Measurements from ENCODE around the gene CCDC120. TPM values are rescaled to one million over a fixed set of nuclear protein-coding genes. Genes with fewer than 3 reads are reported as not detected.
A peak's percentile ranks its signal among the peaks of the same experiment; 100 is the strongest.

The CCDC120 gene
- total RNA-seq, 4 donors from 2014 or later: 1.2 to 5.1 (median 2.9) TPM

DNA sequence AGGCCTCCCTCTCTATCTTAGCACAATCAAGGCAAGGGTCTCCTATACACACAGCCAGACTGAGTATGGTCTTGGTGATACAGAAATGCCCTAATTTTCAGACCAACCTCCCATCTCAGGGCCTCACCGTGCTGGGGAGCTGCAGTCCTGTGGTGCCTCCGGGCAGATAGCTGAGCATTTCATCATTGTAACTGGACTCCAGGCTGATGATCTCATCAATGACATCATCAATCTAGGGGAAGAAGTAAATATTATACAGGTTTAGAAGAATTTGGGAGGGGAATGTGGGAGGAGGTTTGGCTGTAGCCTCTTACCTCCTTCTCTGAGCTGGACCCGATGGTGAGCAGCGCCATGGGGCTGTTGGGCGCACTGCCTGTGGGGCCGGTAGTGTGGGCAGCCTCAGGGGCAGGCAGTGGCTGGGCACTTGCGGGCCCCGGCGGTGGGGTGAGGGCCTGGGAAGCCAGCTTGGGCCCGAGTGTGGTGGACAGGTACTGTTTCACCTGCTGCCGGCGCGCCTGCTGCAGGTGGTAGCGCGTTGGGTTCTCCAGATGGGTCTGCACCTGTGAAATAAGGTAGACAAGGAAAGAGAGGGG is 20.8 kb upstream of the CCDC120 start:
- H3K4me1 ChIP-seq: peaks cover 13 to 59% (median 39%) of the 10 kb centered on the region in 4 donors
- H3K27me3 ChIP-seq: no peaks in the 10 kb centered on the region
- H3K4me3 ChIP-seq: no peak overlapping the region
- 93% methylated on average over 15 of the region's 15 CpGs for WGBS
- DNase-seq (ENCODE audit: extremely low spot score): no peak
- peak overlapping the region; percentile 94 to 99 (median 98) for H3K27ac ChIP-seq (replicated peaks in 1 of 4)
- no peak for TF ChIP-seq EP300 (IDR thresholded peaks at IDR 0.05)
- no peak for TF ChIP-seq CTCF (IDR thresholded peaks at IDR 0.05)
- no peak for TF ChIP-seq POLR2AphosphoS5 (IDR thresholded peaks at IDR 0.05)
- TF ChIP-seq POLR2A (IDR thresholded peaks at IDR 0.05; ENCODE audit: low read depth): no peak
- H3K9me3 ChIP-seq: no peaks in the 10 kb centered on the region
- H3K36me3 ChIP-seq: peaks cover 23 to 62% (median 52%) of the 10 kb centered on the region in 4 donors
- intact Hi-C loops (cut with DNase I): no loop called here

DNA sequence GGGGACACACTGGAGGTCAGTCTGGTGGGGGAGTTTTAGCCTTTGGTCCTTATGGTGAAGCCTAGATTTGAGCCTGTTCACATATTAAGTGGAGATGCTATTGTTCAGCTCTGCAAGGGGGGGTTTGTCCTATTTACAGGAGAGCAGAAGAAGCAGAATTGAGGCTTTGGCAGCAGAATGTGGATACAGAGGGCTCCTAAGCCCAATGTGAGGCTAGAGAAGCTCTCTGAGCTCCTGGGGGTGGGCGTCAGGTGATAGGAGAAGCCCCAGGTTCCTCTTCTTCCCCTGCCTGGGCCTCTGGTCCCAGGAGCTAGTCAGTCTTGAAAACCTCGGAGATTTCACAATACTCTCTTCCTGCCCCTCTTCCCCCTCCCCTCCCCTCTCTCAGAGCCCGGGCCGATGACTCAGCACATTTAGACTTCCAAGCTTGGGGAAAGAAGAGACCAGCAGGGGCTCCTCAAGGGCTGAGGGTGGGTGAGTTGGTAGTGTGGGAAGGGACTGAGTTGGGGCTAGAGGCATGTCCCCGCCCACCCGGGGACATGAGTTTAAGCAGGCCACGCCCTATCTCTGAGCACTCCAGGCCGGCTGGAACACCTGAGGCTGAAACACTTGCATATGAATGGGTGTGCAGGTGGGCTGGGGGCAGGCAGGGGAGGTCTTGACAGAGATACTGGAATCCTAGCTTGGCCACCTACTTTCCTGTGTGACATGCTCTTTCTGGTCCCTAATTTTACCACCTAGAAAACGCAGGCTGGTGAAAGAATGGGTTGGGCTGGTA is 19.0 kb upstream of the CCDC120 start:
- no peaks in the 10 kb centered on the region for H3K9me3 ChIP-seq
- peaks cover 13 to 47% (median 29%) of the 10 kb centered on the region in 4 donors for H3K4me1 ChIP-seq
- H3K36me3 ChIP-seq: peaks cover 23 to 44% (median 38%) of the 10 kb centered on the region in 4 donors
- intact Hi-C loops (cut with DNase I): no loop called here
- TF ChIP-seq POLR2AphosphoS5 (IDR thresholded peaks at IDR 0.05): peak; percentile 65 to 66
- no peak for TF ChIP-seq EP300 (IDR thresholded peaks at IDR 0.05)
- peak overlapping the region; percentile 63 to 90 (median 84) for H3K4me3 ChIP-seq
- H3K27me3 ChIP-seq: no peaks in the 10 kb centered on the region
- WGBS: 12% methylated on average over 6 of the region's 9 CpGs
- DNase-seq (ENCODE audit: extremely low spot score): peak; percentile 94
- peak overlapping the region; percentile 94 to 99 (median 98) for H3K27ac ChIP-seq (replicated peaks in 1 of 4)

- no peak for DNase-seq (ENCODE audit: extremely low spot score)
- H3K9me3 ChIP-seq: no peaks in the 10 kb centered on the region
- peak overlapping the region; percentile 63 to 90 (median 84) for H3K4me3 ChIP-seq
Measured at GRCh38 chrX:49040376-49040955, 18.3 kb upstream of the CCDC120 start.

GRCh38 chrX:49041744-49042580 is 16.8 kb upstream of the CCDC120 start:
- H3K4me3 ChIP-seq: peak overlapping the region; percentile 63 to 90 (median 84)
- 26% methylated on average over 10 of the region's 10 CpGs for WGBS
- no peaks in the 10 kb centered on the region for H3K27me3 ChIP-seq
- intact Hi-C loops (cut with DNase I): no loop called here
- DNase-seq (ENCODE audit: extremely low spot score): no peak
- TF ChIP-seq EP300 (IDR thresholded peaks at IDR 0.05) (no peak), POLR2AphosphoS5 (IDR thresholded peaks at IDR 0.05) (peak; percentile 56 to 74), CTCF (IDR thresholded peaks at IDR 0.05) (no peak), POLR2A (IDR thresholded peaks at IDR 0.05; ENCODE audit: low read depth) (no peak)
- no peaks in the 10 kb centered on the region for H3K9me3 ChIP-seq
- H3K4me1 ChIP-seq: peaks cover 13 to 41% (median 29%) of the 10 kb centered on the region in 4 donors
- H3K27ac ChIP-seq (replicated peaks in 1 of 4): peak overlapping the region; percentile 94 to 99 (median 98)
- peaks cover 18 to 26% (median 25%) of the 10 kb centered on the region in 4 donors for H3K36me3 ChIP-seq

More at GRCh38 chrX:49040376-49040955, 18.3 kb upstream of the CCDC120 start:
- TF ChIP-seq CTCF (IDR thresholded peaks at IDR 0.05) (no peak), POLR2A (IDR thresholded peaks at IDR 0.05; ENCODE audit: low read depth) (no peak), POLR2AphosphoS5 (IDR thresholded peaks at IDR 0.05) (no peak), EP300 (IDR thresholded peaks at IDR 0.05) (no peak)
- peak overlapping the region; percentile 94 to 99 (median 98) for H3K27ac ChIP-seq (replicated peaks in 1 of 4)
- H3K4me1 ChIP-seq: peaks cover 13 to 45% (median 29%) of the 10 kb centered on the region in 4 donors
- intact Hi-C loops (cut with DNase I): no loop called here
- 25% methylated on average over 7 of the region's 7 CpGs for WGBS
- H3K36me3 ChIP-seq: peaks cover 23 to 41% (median 37%) of the 10 kb centered on the region in 4 donors
- H3K27me3 ChIP-seq: no peaks in the 10 kb centered on the region
